IMR-90 (cell line): ENCODE measurements around the gene RASGRF2.

Experiments used
- BHLHE40 ChIP-seq: fragments of 150-350 bp; IDR thresholded peaks from 2 replicates; pipeline ENCODE4 v1.6.1; 2016; ENCODE audit warnings: mild to moderate bottlenecking, low read depth, low read length
- CEBPB ChIP-seq: IDR thresholded peaks from 2 replicates; pipeline ENCODE4 v1.6.1; 2012; ENCODE audit warnings: low read depth, low read length, improper control_type of control experiment
- CHD1 ChIP-seq: IDR thresholded peaks from 2 replicates; pipeline ENCODE4 v1.6.1; 2012; ENCODE audit warnings: low read depth, low read length, improper control_type of control experiment
- FOS ChIP-seq: fragments of 150-350 bp; IDR thresholded peaks from 2 replicates; pipeline ENCODE4 v1.6.1; 2016; ENCODE audit warnings: low read depth, low read length
- MAZ ChIP-seq: IDR thresholded peaks from 2 replicates; pipeline ENCODE4 v1.6.1; 2012; ENCODE audit warnings: low read depth, mild to moderate bottlenecking, low read length, improper control_type of control experiment, moderate library complexity, borderline replicate concordance
- MXI1 ChIP-seq: IDR thresholded peaks from 2 replicates; pipeline ENCODE4 v1.6.1; 2012; ENCODE audit warnings: low read depth, mild to moderate bottlenecking, low read length, moderate library complexity, borderline replicate concordance
- NFE2L2 ChIP-seq: fragments of 150-350 bp; IDR thresholded peaks from 2 replicates; pipeline ENCODE4 v1.6.1; 2016; ENCODE audit warnings: low read depth, mild to moderate bottlenecking, low read length
- POLR2A ChIP-seq: IDR thresholded peaks from 2 replicates; pipeline ENCODE4 v1.6.1; 2012; ENCODE audit warnings: mild to moderate bottlenecking, low read depth, low read length
- RAD21 ChIP-seq: IDR thresholded peaks from 2 replicates; pipeline ENCODE4 v1.6.1; 2012; ENCODE audit warnings: low read length, improper control_type of control experiment
- RFX5 ChIP-seq: IDR thresholded peaks from 2 replicates; pipeline ENCODE4 v1.8.0; 2012; ENCODE audit warnings: low read depth, mild to moderate bottlenecking, low read length, moderate library complexity
- SMC3 ChIP-seq: fragments of 150-350 bp; IDR thresholded peaks from 2 replicates; pipeline ENCODE4 v1.6.1; 2016; ENCODE audit warnings: low read depth, mild to moderate bottlenecking, antibody characterized with exemption, low read length, moderate library complexity
- USF2 ChIP-seq: fragments of 150-350 bp; IDR thresholded peaks from 2 replicates; pipeline ENCODE4 v1.6.1; 2017; ENCODE audit warnings: mild to moderate bottlenecking, antibody characterized with exemption, low read length, low read depth
- TF ChIP-seq, protein P1 (sequence below): conservative IDR thresholded peaks from 2 replicates; pipeline ENCODE4 v1.5.1; 2012; ENCODE audit warnings: mild to moderate bottlenecking, low read depth, low read length, improper control_type of control experiment

GRCh38 chr5:81142108-81142507 is 181.9 kb downstream of the RASGRF2 start:
- no peak for TF ChIP-seq MXI1
- TF ChIP-seq, protein P1, sequence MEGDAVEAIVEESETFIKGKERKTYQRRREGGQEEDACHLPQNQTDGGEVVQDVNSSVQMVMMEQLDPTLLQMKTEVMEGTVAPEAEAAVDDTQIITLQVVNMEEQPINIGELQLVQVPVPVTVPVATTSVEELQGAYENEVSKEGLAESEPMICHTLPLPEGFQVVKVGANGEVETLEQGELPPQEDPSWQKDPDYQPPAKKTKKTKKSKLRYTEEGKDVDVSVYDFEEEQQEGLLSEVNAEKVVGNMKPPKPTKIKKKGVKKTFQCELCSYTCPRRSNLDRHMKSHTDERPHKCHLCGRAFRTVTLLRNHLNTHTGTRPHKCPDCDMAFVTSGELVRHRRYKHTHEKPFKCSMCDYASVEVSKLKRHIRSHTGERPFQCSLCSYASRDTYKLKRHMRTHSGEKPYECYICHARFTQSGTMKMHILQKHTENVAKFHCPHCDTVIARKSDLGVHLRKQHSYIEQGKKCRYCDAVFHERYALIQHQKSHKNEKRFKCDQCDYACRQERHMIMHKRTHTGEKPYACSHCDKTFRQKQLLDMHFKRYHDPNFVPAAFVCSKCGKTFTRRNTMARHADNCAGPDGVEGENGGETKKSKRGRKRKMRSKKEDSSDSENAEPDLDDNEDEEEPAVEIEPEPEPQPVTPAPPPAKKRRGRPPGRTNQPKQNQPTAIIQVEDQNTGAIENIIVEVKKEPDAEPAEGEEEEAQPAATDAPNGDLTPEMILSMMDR = no peak
- TF ChIP-seq POLR2A = no peak
- no peak for TF ChIP-seq MAZ
- TF ChIP-seq BHLHE40 = no peak
- no peak for TF ChIP-seq CEBPB
- TF ChIP-seq CHD1 = no peak
- TF ChIP-seq RAD21 = no peak
- TF ChIP-seq NFE2L2 = no peak
- no peak for TF ChIP-seq FOS
- no peak for TF ChIP-seq RFX5
- no peak for TF ChIP-seq USF2
- no peak for TF ChIP-seq SMC3
